Neural cell (in vitro differentiated cells): ENCODE measurements around the gene C10orf105.

ENCODE experiments used
- CTCF ChIP-seq: fragments of 450-650 bp; IDR thresholded peaks from 2 replicates; pipeline ENCODE4 v1.5.1; 2014; ENCODE audit warnings: antibody characterized with exemption, mild to moderate bottlenecking, moderate library complexity; ENCODE audit not compliant: poor library complexity, severe bottlenecking
- EP300 ChIP-seq: fragments of 450-650 bp; conservative IDR thresholded peaks from 2 replicates; pipeline ENCODE4 v1.6.1; 2014; ENCODE audit warnings: antibody characterized with exemption, mild to moderate bottlenecking, moderate library complexity; ENCODE audit not compliant: poor library complexity, severe bottlenecking
- SMC3 ChIP-seq: fragments of 450-650 bp; conservative IDR thresholded peaks from 2 replicates; pipeline ENCODE4 v1.6.1; 2014; ENCODE audit warnings: antibody characterized with exemption, mild to moderate bottlenecking, moderate library complexity; ENCODE audit not compliant: poor library complexity

- TF ChIP-seq CTCF (no peak), EP300 (no peak), SMC3 (no peak)
Measured at GRCh38 chr10:71731791-71732190, 12.2 kb upstream of the C10orf105 start.
